Measurements from ENCODE around the gene TEX26. TPM values are rescaled to one million over a fixed set of nuclear protein-coding genes. Genes with fewer than 3 reads are reported as not detected.

Gene TEX26
- total RNA-seq, 3 donors from 2014 or later (not counting 1 experiment from before 2014, with no cell fraction given) = not detected

GRCh38 chr13:30933354-30933670 lies 856 bp downstream of the TEX26 start:
- ATAC-seq (no peak), DNase-seq (no peak)
- no peaks in the 10 kb centered on the region for H3K9me3 ChIP-seq (ENCODE audit: control insufficient read depth, insufficient read depth, low read length)
- H3K4me3 ChIP-seq (ENCODE audit: low read length) = no peak overlapping the region
- no peak overlapping the region for H3K27ac ChIP-seq (ENCODE audit: low read length)
- no peaks in the 10 kb centered on the region for H3K9me3 Mint-ChIP-seq
- peaks cover 2% of the 10 kb centered on the region for H3K27me3 ChIP-seq (ENCODE audit: control insufficient read depth, insufficient read depth, low read length)
- H3K27me3 Mint-ChIP-seq (ENCODE audit: low read depth in 2 of 2) = peaks cover 38 to 73% of the 10 kb centered on the region in 2 donors
- no peaks in the 10 kb centered on the region for H3K36me3 ChIP-seq (ENCODE audit: control insufficient read depth, insufficient read depth, low read length)
- H3K27ac Mint-ChIP-seq = no peak overlapping the region
- no peaks in the 10 kb centered on the region for H3K4me1 Mint-ChIP-seq
- WGBS (ENCODE audit: insufficient coverage) = 93% methylated on average over 2 of the region's 3 CpGs
- H3K4me1 ChIP-seq (ENCODE audit: control insufficient read depth, insufficient read depth, low read length) = no peaks in the 10 kb centered on the region
- intact Hi-C loops (cut with micrococcal nuclease) = no loop called here
- TF ChIP-seq CTCF (IDR thresholded peaks at IDR 0.05) = no peak
- H3K4me3 Mint-ChIP-seq = no peak overlapping the region
- H3K36me3 Mint-ChIP-seq = no peaks in the 10 kb centered on the region

- Histone ChIP-seq H3K27me3 (ENCODE audit: control insufficient read depth, insufficient read depth, low read length) (peaks cover 2% of the 10 kb centered on the region), H3K9me3 (ENCODE audit: control insufficient read depth, insufficient read depth, low read length) (no peaks in the 10 kb centered on the region), H3K4me1 (ENCODE audit: control insufficient read depth, insufficient read depth, low read length) (no peaks in the 10 kb centered on the region), H3K4me3 (ENCODE audit: low read length) (no peak overlapping the region), H3K36me3 (ENCODE audit: control insufficient read depth, insufficient read depth, low read length) (no peaks in the 10 kb centered on the region), H3K27ac (ENCODE audit: low read length) (no peak overlapping the region)
- WGBS (ENCODE audit: insufficient coverage) = 79% methylated on average over 6 of the region's 6 CpGs
- no peaks in the 10 kb centered on the region for H3K36me3 Mint-ChIP-seq
- no peak for DNase-seq
- no peak for TF ChIP-seq CTCF (IDR thresholded peaks at IDR 0.05)
- no peaks in the 10 kb centered on the region for H3K9me3 Mint-ChIP-seq
- no peak overlapping the region for H3K27ac Mint-ChIP-seq
- no peaks in the 10 kb centered on the region for H3K4me1 Mint-ChIP-seq
- no peak overlapping the region for H3K4me3 Mint-ChIP-seq
- ATAC-seq = no peak
- peaks cover 32 to 68% of the 10 kb centered on the region in 2 donors for H3K27me3 Mint-ChIP-seq (ENCODE audit: low read depth in 2 of 2)
- intact Hi-C loops (cut with micrococcal nuclease) = no loop called here
Observed at GRCh38 chr13:30934381-30934780, 1.9 kb downstream of the TEX26 start.

GRCh38 chr13:30934803-30935202 lies 2.3 kb downstream of the TEX26 start:
- DNase-seq (no peak), ATAC-seq (no peak)
- no peak for TF ChIP-seq CTCF (IDR thresholded peaks at IDR 0.05)
- Mint-ChIP-seq H3K9me3 (no peaks in the 10 kb centered on the region), H3K4me1 (no peaks in the 10 kb centered on the region), H3K36me3 (no peaks in the 10 kb centered on the region), H3K4me3 (no peak overlapping the region), H3K27me3 (ENCODE audit: low read depth in 2 of 2) (peaks cover 28 to 64% of the 10 kb centered on the region in 2 donors), H3K27ac (no peak overlapping the region)
- Histone ChIP-seq H3K36me3 (ENCODE audit: control insufficient read depth, insufficient read depth, low read length) (no peaks in the 10 kb centered on the region), H3K27ac (ENCODE audit: low read length) (no peak overlapping the region), H3K4me1 (ENCODE audit: control insufficient read depth, insufficient read depth, low read length) (no peaks in the 10 kb centered on the region), H3K4me3 (ENCODE audit: low read length) (no peak overlapping the region), H3K9me3 (ENCODE audit: control insufficient read depth, insufficient read depth, low read length) (no peaks in the 10 kb centered on the region), H3K27me3 (ENCODE audit: control insufficient read depth, insufficient read depth, low read length) (peaks cover 2% of the 10 kb centered on the region)
- intact Hi-C loops (cut with micrococcal nuclease) = no loop called here
- 84% methylated on average over 3 of the region's 3 CpGs for WGBS (ENCODE audit: insufficient coverage)

- TF ChIP-seq CTCF (IDR thresholded peaks at IDR 0.05) = no peak
- H3K27ac Mint-ChIP-seq = no peak overlapping the region
- intact Hi-C loops (cut with micrococcal nuclease) = no loop called here
- Histone ChIP-seq H3K4me1 (ENCODE audit: control insufficient read depth, insufficient read depth, low read length) (no peaks in the 10 kb centered on the region), H3K27ac (ENCODE audit: low read length) (no peak overlapping the region), H3K36me3 (ENCODE audit: control insufficient read depth, insufficient read depth, low read length) (no peaks in the 10 kb centered on the region), H3K27me3 (ENCODE audit: control insufficient read depth, insufficient read depth, low read length) (peaks cover 2% of the 10 kb centered on the region), H3K9me3 (ENCODE audit: control insufficient read depth, insufficient read depth, low read length) (no peaks in the 10 kb centered on the region), H3K4me3 (ENCODE audit: low read length) (no peak overlapping the region)
- peaks cover 18 to 44% of the 10 kb centered on the region in 2 donors for H3K27me3 Mint-ChIP-seq (ENCODE audit: low read depth in 2 of 2)
- H3K9me3 Mint-ChIP-seq = no peaks in the 10 kb centered on the region
- ATAC-seq (no peak), DNase-seq (no peak)
- H3K36me3 Mint-ChIP-seq = no peaks in the 10 kb centered on the region
- H3K4me1 Mint-ChIP-seq = no peaks in the 10 kb centered on the region
- H3K4me3 Mint-ChIP-seq = no peak overlapping the region
- 91% methylated on average over 4 of the region's 4 CpGs for WGBS (ENCODE audit: insufficient coverage)
Observed at GRCh38 chr13:30936971-30937370, 4.5 kb downstream of the TEX26 start.
